RWPE2 (cell line): ENCODE measurements around the gene MADD.
A peak's percentile ranks its signal among the peaks of the same experiment; 100 is the strongest.

Source experiments
- ATAC-seq: fragments of 200-7000 bp; cut with Tn5 transposase; 3 replicates; pipeline ENCODE4 v1.9.1; 2021; ENCODE audit warnings: low read depth
- DNase-seq: peaks from one replicate; pipeline ENCODE4 v3.0.0-alpha.2; 2020; ENCODE audit warnings: low spot score
- H3K27ac ChIP-seq: fragments of 450-650 bp; 2 replicates; pipeline ENCODE4 v1.5.1; 2017; ENCODE audit warnings: mild to moderate bottlenecking; ENCODE audit not compliant: poor library complexity, severe bottlenecking
- H3K27me3 ChIP-seq: fragments of 250-450 bp; sonication (Bioruptor Pico); 2 replicates; pipeline ENCODE4 v1.5.1; 2021; ENCODE audit warnings: mild to moderate bottlenecking, moderate library complexity; ENCODE audit not compliant: insufficient read depth, poor library complexity, severe bottlenecking
- H3K36me3 ChIP-seq: fragments of 250-450 bp; sonication (Bioruptor Pico); 2 replicates; pipeline ENCODE4 v1.5.1; 2020; ENCODE audit warnings: low read depth, mild to moderate bottlenecking, moderate library complexity
- H3K4me1 ChIP-seq: fragments of 250-450 bp; sonication (Bioruptor Pico); 2 replicates; pipeline ENCODE4 v1.5.1; 2021; ENCODE audit warnings: mild to moderate bottlenecking, moderate library complexity; ENCODE audit not compliant: insufficient read depth, poor library complexity, severe bottlenecking
- H3K4me3 ChIP-seq: fragments of 250-450 bp; sonication (Bioruptor Pico); 2 replicates; pipeline ENCODE4 v1.5.1; 2021; ENCODE audit warnings: mild to moderate bottlenecking, moderate library complexity; ENCODE audit not compliant: severe bottlenecking
- H3K9me3 ChIP-seq: fragments of 250-450 bp; sonication (Bioruptor Pico); 2 replicates; pipeline ENCODE4 v1.5.1; 2021; ENCODE audit warnings: mild to moderate bottlenecking, moderate library complexity; ENCODE audit not compliant: severe bottlenecking
- CTCF ChIP-seq: fragments of 450-650 bp; IDR thresholded peaks from one replicate; pipeline ENCODE4 v1.5.1; 2017; ENCODE audit warnings: mild to moderate bottlenecking, moderate library complexity; ENCODE audit not compliant: poor library complexity, severe bottlenecking

The MADD gene

GRCh38 chr11:47324520-47324919 lies 54.6 kb downstream of the MADD start:
- ATAC-seq (no peak; the same call in 2 of the 3 replicates), DNase-seq (no peak)
- no peak for TF ChIP-seq CTCF

DNA sequence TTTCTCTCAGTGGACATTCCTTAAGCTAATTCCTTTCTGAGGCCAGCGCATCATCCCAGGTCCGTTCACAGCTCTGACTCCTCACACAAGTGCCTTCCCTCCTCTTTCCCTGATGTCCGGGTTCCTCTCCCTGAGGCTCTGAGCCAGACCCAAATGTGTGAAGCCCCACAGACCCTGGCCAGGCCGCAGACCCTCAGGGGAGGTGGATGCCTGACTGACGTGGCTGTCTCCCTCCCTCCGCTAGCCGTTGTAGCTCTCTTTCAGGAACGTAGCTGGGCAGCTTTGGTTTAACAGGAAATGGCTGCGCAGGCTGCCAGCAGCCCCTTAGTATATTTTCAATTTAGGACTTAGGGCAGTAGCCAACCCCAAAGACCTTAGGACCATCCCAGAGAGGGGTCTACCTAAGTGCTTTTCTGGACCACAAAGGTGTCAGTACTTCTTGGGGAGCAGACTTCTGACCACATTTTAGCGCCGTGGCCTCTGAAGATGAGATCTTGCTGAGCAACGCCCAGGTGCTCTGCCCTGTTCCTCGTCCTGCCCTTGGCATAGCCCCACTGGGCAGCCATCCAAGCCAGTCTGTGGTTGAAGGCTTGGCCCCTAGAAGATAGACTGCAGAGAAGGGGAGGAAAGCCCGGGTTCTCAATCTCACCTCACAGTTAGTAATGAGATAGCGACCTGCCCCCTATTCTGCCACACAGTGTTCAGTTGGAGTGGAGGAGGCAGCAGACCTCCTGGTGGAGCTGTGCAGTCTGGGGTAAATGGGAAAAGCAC lies 55.5 kb downstream of the MADD start:
- Histone ChIP-seq H3K27ac (no peak overlapping the region), H3K4me1 (no peaks in the 10 kb centered on the region), H3K4me3 (no peak overlapping the region), H3K27me3 (no peaks in the 10 kb centered on the region), H3K36me3 (peaks cover 9% of the 10 kb centered on the region), H3K9me3 (no peaks in the 10 kb centered on the region)
- no peak for TF ChIP-seq CTCF
- DNase-seq (no peak), ATAC-seq (no peak)

More at GRCh38 chr11:47324520-47324919, 54.6 kb downstream of the MADD start:
- no peaks in the 10 kb centered on the region for H3K27me3 ChIP-seq
- no peak overlapping the region for H3K4me3 ChIP-seq
- no peaks in the 10 kb centered on the region for H3K4me1 ChIP-seq
- peaks cover 11% of the 10 kb centered on the region for H3K36me3 ChIP-seq
- no peak overlapping the region for H3K27ac ChIP-seq
- H3K9me3 ChIP-seq, result no peaks in the 10 kb centered on the region

GRCh38 chr11:47326198-47326597 lies 56.3 kb downstream of the MADD start:
- Histone ChIP-seq H3K36me3 (peaks cover 2% of the 10 kb centered on the region), H3K27me3 (no peaks in the 10 kb centered on the region), H3K4me1 (no peaks in the 10 kb centered on the region), H3K27ac (no peak overlapping the region), H3K4me3 (no peak overlapping the region), H3K9me3 (no peaks in the 10 kb centered on the region)
- DNase-seq, result peak; percentile 54
- TF ChIP-seq CTCF, result no peak
- ATAC-seq, result no peak

DNA sequence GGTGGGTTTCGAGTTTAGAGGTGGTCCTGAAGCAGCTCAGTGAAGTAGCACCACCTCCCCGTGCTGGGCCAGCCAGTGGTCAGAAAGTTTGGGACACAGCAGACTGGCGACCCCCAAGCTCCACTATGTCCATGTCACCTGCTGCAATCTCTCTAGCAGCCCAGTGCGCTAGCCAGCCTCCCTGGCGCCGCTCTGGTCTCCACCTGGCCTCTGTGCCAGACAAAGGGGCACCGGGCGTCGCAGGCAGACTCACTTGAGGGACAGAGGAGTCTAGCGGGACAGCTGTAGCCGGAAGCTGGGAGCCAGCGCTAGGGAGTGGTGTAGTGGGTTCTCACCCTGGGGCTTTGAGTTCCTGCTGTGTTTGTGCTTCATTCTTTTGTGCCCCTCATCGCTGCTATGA lies 57.1 kb downstream of the MADD start:
- Histone ChIP-seq H3K4me1 (no peaks in the 10 kb centered on the region), H3K9me3 (no peaks in the 10 kb centered on the region), H3K36me3 (no peaks in the 10 kb centered on the region; the same call in 1 of the 2 replicates), H3K27ac (no peak overlapping the region), H3K27me3 (no peaks in the 10 kb centered on the region), H3K4me3 (no peak overlapping the region)
- TF ChIP-seq CTCF, result no peak
- DNase-seq (peak; percentile 58), ATAC-seq (no peak)

DNA sequence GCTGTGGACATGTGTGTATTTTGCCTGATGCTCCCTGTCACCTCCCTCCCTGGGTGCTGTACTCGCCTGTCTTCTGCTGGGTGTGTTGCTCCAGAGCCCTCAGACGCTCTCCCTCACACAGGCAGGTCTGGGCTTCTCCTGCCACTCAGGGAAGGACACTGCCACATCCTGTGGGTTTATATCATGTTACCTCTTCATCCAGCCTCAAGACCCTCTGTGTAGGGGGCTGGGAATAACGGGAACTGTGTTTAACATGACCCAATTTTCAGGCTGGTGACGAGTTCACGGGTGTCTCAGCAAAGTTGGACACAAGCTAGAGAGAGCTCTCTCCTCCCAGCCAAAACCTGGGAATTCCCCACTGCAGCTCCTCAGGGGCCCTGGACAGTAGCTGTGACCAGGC lies 58.0 kb downstream of the MADD start:
- no peaks in the 10 kb centered on the region for H3K9me3 ChIP-seq
- no peak overlapping the region for H3K4me3 ChIP-seq
- no peak for DNase-seq
- no peaks in the 10 kb centered on the region for H3K36me3 ChIP-seq
- H3K4me1 ChIP-seq, result no peaks in the 10 kb centered on the region
- H3K27ac ChIP-seq, result no peak overlapping the region
- ATAC-seq, result no peak
- H3K27me3 ChIP-seq, result no peaks in the 10 kb centered on the region
- TF ChIP-seq CTCF, result no peak
